Karpas-422 (cell line): ENCODE results near the gene SLC25A22. TPM values are rescaled to one million over a fixed set of nuclear protein-coding genes. Genes with fewer than 3 reads are reported as not detected.
A peak's percentile ranks its signal among the peaks of the same experiment; 100 is the strongest.

Source experiments
- DNase-seq: peaks from one replicate; pipeline ENCODE4 v3.0.0-alpha.2; 2015
- H2AFZ ChIP-seq: fragments of 200-600 bp; sonication (generic); 2 replicates; pipeline ENCODE4 v1.6.1; 2014; ENCODE audit warnings: antibody characterized with exemption, low read length, mixed read lengths
- H3K27ac ChIP-seq: fragments of 200-600 bp; sonication (generic); 2 replicates; pipeline ENCODE4 v1.5.1; 2014; ENCODE audit warnings: mild to moderate bottlenecking, low read length, moderate library complexity
- H3K27me3 ChIP-seq: fragments of 200-600 bp; sonication (generic); 2 replicates; pipeline ENCODE4 v1.6.1; 2014; ENCODE audit warnings: low read length, mixed read lengths
- H3K36me3 ChIP-seq: fragments of 200-600 bp; sonication (generic); 2 replicates; pipeline ENCODE4 v1.6.1; 2014; ENCODE audit warnings: low read length, mixed read lengths; ENCODE audit not compliant: insufficient read depth
- H3K4me1 ChIP-seq: fragments of 200-600 bp; sonication (generic); 2 replicates; pipeline ENCODE4 v1.6.1; 2014; ENCODE audit warnings: mild to moderate bottlenecking, low read length, mixed read lengths
- H3K4me2 ChIP-seq: fragments of 200-600 bp; sonication (generic); 2 replicates; pipeline ENCODE4 v1.6.1; 2014; ENCODE audit warnings: low read length, low read depth, mild to moderate bottlenecking; ENCODE audit not compliant: poor library complexity, severe bottlenecking
- H3K4me3 ChIP-seq: fragments of 200-600 bp; sonication (generic); 2 replicates; pipeline ENCODE4 v1.5.1; 2014; ENCODE audit warnings: mild to moderate bottlenecking, antibody characterized with exemption, low read length, mixed read lengths
- H3K79me2 ChIP-seq: fragments of 200-600 bp; sonication (generic); 2 replicates; pipeline ENCODE4 v1.6.1; 2014; ENCODE audit warnings: mild to moderate bottlenecking, low read length, mixed read lengths
- H3K9ac ChIP-seq: fragments of 200-600 bp; sonication (generic); 2 replicates; pipeline ENCODE4 v1.6.0; 2014; ENCODE audit warnings: low read length
- H3K9me2 ChIP-seq: fragments of 200-600 bp; sonication (generic), shearing (Covaris generic); replicated peaks from 2 replicates; pipeline ENCODE4 v1.6.0; 2014; ENCODE audit warnings: mild to moderate bottlenecking, low read length, moderate library complexity; ENCODE audit not compliant: insufficient read depth
- H3K9me3 ChIP-seq: fragments of 300-700, 200-600 bp; sonication (generic); 2 replicates; pipeline ENCODE4 v1.6.1; 2014; ENCODE audit warnings: low read length, mixed read lengths
- H4K20me1 ChIP-seq: fragments of 200-600 bp; sonication (generic); 2 replicates; pipeline ENCODE4 v1.6.1; 2014; ENCODE audit warnings: mild to moderate bottlenecking, antibody characterized with exemption, low read length, low read depth; ENCODE audit not compliant: insufficient read depth
- total RNA-seq: library from RNA; depleted of rRNA; stranded (reverse); fragments of >200 nt; shearing (Covaris generic); gene quantifications from 2 replicates; pipeline ENCODE4 v1.2.3, GENCODE V29; 2014; ENCODE audit warnings: low replicate concordance

SLC25A22 gene
- total RNA-seq, 1 experiment from 2014 or later: 9.3 TPM

DNA sequence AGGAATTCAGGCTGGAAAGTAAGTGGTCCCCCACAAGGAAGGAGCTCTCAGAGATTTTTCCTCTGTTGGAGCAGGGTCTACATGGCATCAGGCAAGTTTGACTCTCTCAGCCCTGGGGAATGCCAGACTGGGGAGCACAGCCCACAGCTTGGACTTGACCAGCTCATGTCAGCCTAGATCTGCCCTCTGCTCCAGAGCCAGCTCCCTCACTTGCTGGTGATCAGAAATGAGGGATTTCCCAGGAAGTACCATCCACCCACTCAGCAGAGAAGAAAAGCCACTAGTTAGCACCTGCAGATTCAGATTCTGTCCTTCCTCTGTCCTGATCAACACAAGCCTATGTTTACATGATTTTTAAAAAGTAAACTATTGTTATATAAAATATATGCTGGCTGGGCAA lies 37.8 kb downstream of the SLC25A22 start:
- no peak overlapping the region for H2AFZ ChIP-seq
- no peak overlapping the region for H3K4me2 ChIP-seq
- no peaks in the 10 kb centered on the region for H3K27me3 ChIP-seq
- H3K4me1 ChIP-seq: no peaks in the 10 kb centered on the region
- peaks cover 11% of the 10 kb centered on the region; the same call in 1 of the 2 replicates for H4K20me1 ChIP-seq
- H3K27ac ChIP-seq: no peak overlapping the region
- H3K4me3 ChIP-seq: no peak overlapping the region
- no peak for DNase-seq
- H3K9me3 ChIP-seq: no peaks in the 10 kb centered on the region
- no peaks in the 10 kb centered on the region for H3K9me2 ChIP-seq
- peaks cover 34% of the 10 kb centered on the region for H3K36me3 ChIP-seq
- H3K9ac ChIP-seq: no peak overlapping the region
- peaks cover 12% of the 10 kb centered on the region for H3K79me2 ChIP-seq

DNA sequence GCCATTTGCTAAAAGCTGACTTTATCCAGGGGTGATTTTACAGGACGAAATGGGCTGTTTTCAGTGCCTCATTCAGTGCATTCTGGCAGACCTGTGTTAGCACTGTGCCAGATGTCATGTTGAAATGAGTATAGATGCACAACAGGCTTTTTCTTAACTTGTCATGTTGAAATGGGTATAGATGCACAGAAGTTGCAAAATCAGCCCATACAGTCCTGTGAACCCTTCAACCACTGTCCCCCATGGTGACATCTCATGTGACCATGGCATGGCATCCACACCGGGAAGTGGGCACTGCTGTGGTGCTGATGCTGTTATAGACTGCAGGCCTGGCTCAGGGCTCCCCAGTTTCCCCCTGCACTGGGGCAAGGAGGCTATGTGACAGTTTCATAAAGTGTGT lies 48.4 kb downstream of the SLC25A22 start:
- Histone ChIP-seq H2AFZ (no peak overlapping the region), H3K9me3 (no peaks in the 10 kb centered on the region), H3K79me2 (peaks cover 66% of the 10 kb centered on the region), H3K27ac (no peak overlapping the region), H3K9ac (peak overlapping the region; percentile 9; the same call in 1 of the 2 replicates), H3K9me2 (no peaks in the 10 kb centered on the region), H3K4me1 (peaks cover 19% of the 10 kb centered on the region), H3K36me3 (no peaks in the 10 kb centered on the region; the same call in 1 of the 2 replicates), H4K20me1 (peaks cover 7% of the 10 kb centered on the region; the same call in 1 of the 2 replicates), H3K4me2 (no peak overlapping the region), H3K27me3 (no peaks in the 10 kb centered on the region), H3K4me3 (no peak overlapping the region)
- DNase-seq: no peak

DNA sequence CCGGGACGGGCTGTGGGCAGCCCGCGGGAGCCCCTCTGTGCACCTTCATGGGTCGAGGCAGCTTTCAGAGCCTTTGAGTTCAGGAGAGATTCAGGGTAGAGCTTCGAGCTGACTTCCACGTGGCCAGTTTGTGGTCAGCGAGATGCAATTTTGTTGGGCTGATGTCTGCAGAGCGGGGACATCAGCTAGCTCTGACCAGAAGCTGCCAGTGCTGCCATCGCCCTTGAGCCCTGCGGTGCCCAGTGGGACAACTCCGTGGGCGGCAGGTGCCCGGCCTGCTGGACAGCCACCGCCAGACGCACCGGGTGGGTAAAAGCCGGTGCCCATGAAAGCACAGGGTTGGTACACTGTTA lies 50.1 kb downstream of the SLC25A22 start:
- Histone ChIP-seq H3K9me3 (no peaks in the 10 kb centered on the region), H3K27me3 (no peaks in the 10 kb centered on the region), H3K27ac (peak overlapping the region; percentile 75), H3K4me2 (peak overlapping the region; percentile 98), H4K20me1 (peaks cover 6% of the 10 kb centered on the region; the same call in 1 of the 2 replicates), H3K4me1 (peaks cover 19% of the 10 kb centered on the region), H3K36me3 (no peaks in the 10 kb centered on the region; the same call in 1 of the 2 replicates), H3K79me2 (peaks cover 55% of the 10 kb centered on the region), H3K9me2 (no peaks in the 10 kb centered on the region), H3K9ac (peak overlapping the region; percentile 98), H3K4me3 (peak overlapping the region; percentile 94), H2AFZ (peak overlapping the region; percentile 21; the same call in 1 of the 2 replicates)
- peak; percentile 55 for DNase-seq

DNA sequence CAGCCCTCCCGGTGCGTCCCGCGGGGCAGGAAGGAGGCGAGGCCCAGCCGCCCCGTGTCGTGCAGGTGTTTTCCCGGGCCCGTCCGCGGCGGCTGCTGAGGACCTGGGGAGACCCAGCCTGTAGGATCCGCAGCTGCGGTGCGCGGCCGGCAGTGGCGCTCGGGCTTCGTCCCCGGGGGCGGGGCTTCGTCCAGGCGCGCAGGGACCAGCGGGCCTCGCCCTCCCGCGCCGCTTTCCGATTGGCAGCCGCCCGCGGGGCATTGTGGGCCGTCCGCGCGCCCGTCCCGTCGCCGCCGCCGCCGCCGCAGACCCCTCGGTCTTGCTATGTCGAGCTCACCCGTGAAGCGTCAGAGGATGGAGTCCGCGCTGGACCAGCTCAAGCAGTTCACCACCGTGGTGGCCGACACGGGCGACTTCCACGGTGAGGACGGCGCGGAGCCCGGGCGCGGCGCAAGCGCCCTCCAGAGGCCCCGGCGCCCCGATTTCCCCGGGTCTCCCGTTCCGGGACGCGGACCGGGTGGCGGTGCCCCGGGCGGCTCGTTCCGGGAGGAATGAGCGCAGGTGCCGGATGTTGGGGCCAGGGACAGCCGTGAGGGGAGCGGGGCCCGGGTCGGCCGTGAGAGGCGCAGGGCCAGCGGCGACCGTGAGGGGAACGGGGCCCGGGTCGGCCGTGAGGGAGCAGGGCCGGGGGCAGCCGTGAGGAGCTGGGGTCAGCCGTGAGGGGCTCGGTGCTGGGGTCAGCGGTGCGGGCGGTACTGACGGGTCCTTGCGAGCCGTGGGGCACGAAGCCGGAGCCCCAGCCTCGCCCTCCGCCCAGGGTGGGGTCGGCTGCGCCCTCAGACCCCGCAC lies 50.7 kb downstream of the SLC25A22 start, which contains the start of gene TALDO1:
TALDO1 (plus strand) TSS at position 307 of the 849 bp plus-strand sequence; CDS start at position 325, 18 bp downstream.
- Histone ChIP-seq H3K9me3 (no peaks in the 10 kb centered on the region), H3K4me1 (peaks cover 19% of the 10 kb centered on the region), H3K9me2 (no peaks in the 10 kb centered on the region), H3K79me2 (peaks cover 49% of the 10 kb centered on the region), H3K9ac (peak within 1 kb of the TSS; percentile 98), H3K4me3 (peak within 1 kb of the TSS; percentile 94), H3K4me2 (peak within 1 kb of the TSS; percentile 98), H3K27ac (peak within 1 kb of the TSS; percentile 75), H4K20me1 (peaks cover under 1% of the 10 kb centered on the region; the same call in 1 of the 2 replicates), H3K27me3 (no peaks in the 10 kb centered on the region), H3K36me3 (no peaks in the 10 kb centered on the region; the same call in 1 of the 2 replicates), H2AFZ (peak within 1 kb of the TSS; percentile 97)
- DNase-seq: peak; percentile 95

DNA sequence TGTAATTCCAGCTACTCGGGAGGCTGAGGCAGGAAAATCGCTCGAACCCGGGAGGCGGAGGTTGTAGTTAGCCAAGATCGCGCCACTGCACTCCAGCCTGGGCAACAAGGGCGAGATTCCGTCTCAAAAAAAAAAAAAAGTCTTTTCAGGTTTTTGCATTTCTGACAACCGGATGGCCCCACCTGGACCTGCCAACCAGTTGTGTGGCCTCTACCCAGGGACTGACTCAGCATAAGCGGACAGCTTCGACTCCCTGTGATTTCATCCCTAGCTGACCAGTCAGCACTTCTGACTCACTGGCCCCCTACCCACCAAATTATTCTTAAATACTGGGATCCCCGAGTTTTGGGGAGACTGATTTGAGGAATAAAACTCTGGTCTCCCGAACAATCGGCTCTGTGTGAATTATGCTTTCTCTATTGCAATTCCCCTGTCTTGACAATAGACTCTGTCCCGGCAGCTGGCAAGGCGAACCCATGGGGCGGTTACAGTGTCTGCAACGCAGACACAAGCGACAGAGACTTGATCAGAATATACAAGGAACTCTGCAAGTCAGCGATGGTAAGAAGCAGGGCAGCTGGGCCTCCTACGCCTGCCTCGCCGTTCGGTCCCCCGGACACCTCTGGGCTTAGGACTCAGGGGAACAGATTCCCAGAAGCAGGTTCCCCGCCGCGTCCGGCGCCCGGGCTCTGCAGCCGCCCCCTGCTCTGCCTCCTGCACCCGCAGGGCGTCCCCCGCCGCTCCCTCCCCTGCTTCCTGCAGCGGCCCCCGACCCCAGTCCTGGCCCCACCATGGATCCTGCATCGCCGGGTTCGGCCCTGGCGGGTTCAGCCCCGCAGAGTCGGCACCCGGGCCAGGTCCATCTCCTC lies 51.6 kb downstream of the SLC25A22 start:
- H4K20me1 ChIP-seq: no peaks in the 10 kb centered on the region; the same call in 1 of the 2 replicates
- peak; percentile 64 for DNase-seq
- no peaks in the 10 kb centered on the region for H3K9me2 ChIP-seq

DNA sequence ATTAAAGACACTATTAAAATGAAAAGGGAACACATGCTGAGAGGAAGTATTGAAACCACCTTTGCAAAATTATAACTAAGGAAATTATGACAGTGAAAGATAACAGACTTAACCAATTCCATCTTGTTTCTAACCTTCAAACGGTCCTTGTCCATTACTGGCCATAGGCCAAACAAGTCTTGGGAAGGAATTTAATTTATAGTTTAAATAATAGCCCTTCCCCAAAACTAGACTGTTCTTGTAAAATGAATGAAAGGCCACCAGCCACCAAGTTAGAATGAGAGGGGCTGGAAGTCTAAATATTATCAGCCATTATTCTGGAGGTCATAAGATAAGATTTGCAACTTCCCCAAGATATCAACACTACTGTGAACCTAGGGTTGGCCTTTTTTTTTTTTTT lies 52.7 kb downstream of the SLC25A22 start:
- Histone ChIP-seq H2AFZ (no peak overlapping the region), H3K36me3 (no peaks in the 10 kb centered on the region; the same call in 1 of the 2 replicates), H3K4me2 (no peak overlapping the region), H3K9ac (no peak overlapping the region), H3K79me2 (peaks cover 32% of the 10 kb centered on the region), H3K27me3 (no peaks in the 10 kb centered on the region), H3K9me2 (no peaks in the 10 kb centered on the region), H3K4me1 (peaks cover 19% of the 10 kb centered on the region), H3K9me3 (no peaks in the 10 kb centered on the region), H3K27ac (no peak overlapping the region), H4K20me1 (no peaks in the 10 kb centered on the region; the same call in 1 of the 2 replicates), H3K4me3 (no peak overlapping the region)
- no peak for DNase-seq

More for the DNA sequence above, 51.6 kb downstream of the SLC25A22 start:
- no peaks in the 10 kb centered on the region for H3K27me3 ChIP-seq
- no peaks in the 10 kb centered on the region for H3K9me3 ChIP-seq
- peak overlapping the region; percentile 98 for H3K4me2 ChIP-seq
- peak overlapping the region; percentile 98 for H3K9ac ChIP-seq
- H2AFZ ChIP-seq: peak overlapping the region; percentile 97
- H3K36me3 ChIP-seq: no peaks in the 10 kb centered on the region; the same call in 1 of the 2 replicates
- H3K79me2 ChIP-seq: peaks cover 42% of the 10 kb centered on the region
- H3K4me3 ChIP-seq: peak overlapping the region; percentile 94
- H3K4me1 ChIP-seq: peaks cover 19% of the 10 kb centered on the region
- no peak overlapping the region for H3K27ac ChIP-seq

DNA sequence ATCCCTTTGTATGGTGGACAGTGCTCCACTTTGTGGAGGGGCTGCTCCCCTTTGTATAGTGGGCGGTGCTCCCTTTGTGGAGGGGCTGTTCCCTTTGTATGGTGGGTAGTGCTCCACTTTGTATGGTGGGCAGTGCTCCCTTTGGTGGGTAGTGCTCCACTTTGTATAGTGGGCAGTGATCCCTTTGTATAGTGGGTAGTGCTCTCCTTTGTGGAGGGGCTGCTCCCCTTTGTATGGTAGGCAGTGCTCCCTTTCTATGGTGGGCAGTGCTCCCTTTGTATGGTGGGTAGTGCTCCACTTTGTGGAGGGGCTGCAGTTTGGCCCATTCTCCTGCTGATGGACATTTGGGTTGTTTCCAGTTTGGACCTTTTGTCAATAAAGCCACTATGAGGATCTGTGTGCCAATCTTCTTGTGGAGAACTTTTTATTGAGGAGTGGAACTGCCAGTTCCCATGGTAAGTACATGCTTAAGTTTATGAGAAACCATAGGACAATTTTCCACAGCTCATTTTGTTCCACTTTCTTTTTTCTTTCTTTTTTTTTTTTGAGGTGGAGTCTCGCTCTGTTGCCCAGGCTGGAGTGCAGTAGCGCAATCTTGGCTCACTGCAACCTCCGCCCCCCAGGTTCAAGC lies 55.4 kb downstream of the SLC25A22 start:
- no peaks in the 10 kb centered on the region; the same call in 1 of the 2 replicates for H4K20me1 ChIP-seq
- H3K36me3 ChIP-seq: no peaks in the 10 kb centered on the region
- no peak overlapping the region for H2AFZ ChIP-seq
- H3K27ac ChIP-seq: no peak overlapping the region
- peaks cover 5% of the 10 kb centered on the region for H3K79me2 ChIP-seq
- no peak for DNase-seq
- H3K9me2 ChIP-seq: no peaks in the 10 kb centered on the region
- no peaks in the 10 kb centered on the region for H3K9me3 ChIP-seq
- no peaks in the 10 kb centered on the region for H3K27me3 ChIP-seq
- H3K4me3 ChIP-seq: no peak overlapping the region
- H3K4me2 ChIP-seq: no peak overlapping the region
- H3K4me1 ChIP-seq: peaks cover 8% of the 10 kb centered on the region
- H3K9ac ChIP-seq: no peak overlapping the region
